Measurements from ENCODE around the gene TMEM131.

Gene TMEM131

GRCh38 chr2:97747716-97748115, 248.0 kb downstream of the TMEM131 start:
- no peak overlapping the region for H3K4ac ChIP-seq (ENCODE audit: low read length)
- peaks cover 11 to 13% of the 10 kb centered on the region in 2 donors for H3K4me1 ChIP-seq (ENCODE audit: control insufficient read depth in 2 of 2, insufficient read depth in 1 of 2, low read depth in 1 of 2, low read length in 2 of 2)
- no peak overlapping the region for H3K14ac ChIP-seq (ENCODE audit: low read length)
- no peak overlapping the region for H2BK15ac ChIP-seq (ENCODE audit: low read length)
- no peaks in the 10 kb centered on the region for H3K79me1 ChIP-seq (ENCODE audit: low read depth, low read length)
- no peak overlapping the region for H3K23ac ChIP-seq (ENCODE audit: low read depth, low read length, poor library complexity)
- H2BK120ac ChIP-seq (ENCODE audit: low read depth, low read length), result no peak overlapping the region
- H3K36me3 ChIP-seq (replicated peaks in 1 of 2; ENCODE audit: control insufficient read depth in 2 of 2, insufficient read depth in 2 of 2, low read length in 2 of 2), result peaks cover 0 to 5% of the 10 kb centered on the region in 2 donors
- H3K9me3 ChIP-seq (replicated peaks in 1 of 2; ENCODE audit: control insufficient read depth in 2 of 2, insufficient read depth in 1 of 2, low read depth in 1 of 2, low read length in 2 of 2), result no peaks in the 10 kb centered on the region
- no peak overlapping the region for H3K4me3 ChIP-seq (ENCODE audit: low read length in 2 of 2)
- H3K9ac ChIP-seq (ENCODE audit: low read depth, low read length, poor library complexity), result no peak overlapping the region
- no peak for DNase-seq (ENCODE audit: low spot score)
- H4K8ac ChIP-seq (ENCODE audit: low read depth, low read length), result no peak overlapping the region
- no peaks in the 10 kb centered on the region for H3K27me3 ChIP-seq (ENCODE audit: control insufficient read depth in 3 of 3, insufficient read depth in 3 of 3, low read depth in 1 of 3, low read length in 3 of 3)
- no peak overlapping the region for H3K18ac ChIP-seq (ENCODE audit: low read length)
- no peak overlapping the region for H3K27ac ChIP-seq (replicated peaks; ENCODE audit: low read length)
- no CpG with 5 or more reads among the region's 4 CpGs for WGBS, 2 donors (ENCODE audit: extremely low coverage in 2 of 2, insufficient read length in 2 of 2, insufficient replicate concordance in 1 of 2)
- H3K4me2 ChIP-seq (ENCODE audit: insufficient read depth, low read length, poor library complexity, severe bottlenecking), result no peak overlapping the region
- H2AK5ac ChIP-seq (ENCODE audit: low read depth, low read length), result no peak overlapping the region
- no peak overlapping the region for H2AFZ ChIP-seq (ENCODE audit: low read length)
- no peak overlapping the region for H2BK12ac ChIP-seq (ENCODE audit: low read length)
- H2BK5ac ChIP-seq (ENCODE audit: low read length), result no peak overlapping the region
- no peak overlapping the region for H4K91ac ChIP-seq (ENCODE audit: low read depth, low read length, poor library complexity)

DNA sequence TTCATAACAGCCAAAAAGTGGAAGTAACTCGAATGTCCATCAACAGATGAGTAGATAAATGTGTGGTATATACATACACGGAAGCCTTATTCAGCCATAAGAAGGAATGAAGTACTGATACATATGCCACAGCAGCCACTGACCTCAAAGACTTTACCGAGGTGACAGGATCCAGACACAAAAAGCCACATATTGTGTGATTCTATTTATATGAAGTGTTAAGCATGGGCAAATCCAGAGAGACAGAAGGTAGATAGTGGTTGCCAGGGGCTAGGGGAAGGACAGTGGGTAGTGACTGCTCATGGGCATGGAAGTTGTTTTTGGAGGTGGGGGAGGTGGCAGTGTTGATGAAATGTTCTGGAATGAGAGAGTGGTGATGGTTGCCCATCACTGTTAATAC, 248.5 kb downstream of the TMEM131 start:
- H3K36me3 ChIP-seq (replicated peaks in 1 of 2; ENCODE audit: control insufficient read depth in 2 of 2, insufficient read depth in 2 of 2, low read length in 2 of 2), result peaks cover 0 to 5% of the 10 kb centered on the region in 2 donors
- no peak overlapping the region for H3K9ac ChIP-seq (ENCODE audit: low read depth, low read length, poor library complexity)
- no peak overlapping the region for H2BK15ac ChIP-seq (ENCODE audit: low read length)
- H3K23ac ChIP-seq (ENCODE audit: low read depth, low read length, poor library complexity), result no peak overlapping the region
- H2BK5ac ChIP-seq (ENCODE audit: low read length), result no peak overlapping the region
- no peak overlapping the region for H3K4me2 ChIP-seq (ENCODE audit: insufficient read depth, low read length, poor library complexity, severe bottlenecking)
- H3K14ac ChIP-seq (ENCODE audit: low read length), result no peak overlapping the region
- H2BK12ac ChIP-seq (ENCODE audit: low read length), result no peak overlapping the region
- H3K4me1 ChIP-seq (ENCODE audit: control insufficient read depth in 2 of 2, insufficient read depth in 1 of 2, low read depth in 1 of 2, low read length in 2 of 2), result peaks cover 6 to 12% of the 10 kb centered on the region in 2 donors
- H3K18ac ChIP-seq (ENCODE audit: low read length), result no peak overlapping the region
- no peaks in the 10 kb centered on the region for H3K27me3 ChIP-seq (ENCODE audit: control insufficient read depth in 3 of 3, insufficient read depth in 3 of 3, low read depth in 1 of 3, low read length in 3 of 3)
- no peak overlapping the region for H3K4me3 ChIP-seq (ENCODE audit: low read length in 2 of 2)
- H2AFZ ChIP-seq (ENCODE audit: low read length), result no peak overlapping the region
- no peak overlapping the region for H2AK5ac ChIP-seq (ENCODE audit: low read depth, low read length)
- no peak overlapping the region for H4K91ac ChIP-seq (ENCODE audit: low read depth, low read length, poor library complexity)
- no peaks in the 10 kb centered on the region for H3K9me3 ChIP-seq (replicated peaks in 1 of 2; ENCODE audit: control insufficient read depth in 2 of 2, insufficient read depth in 1 of 2, low read depth in 1 of 2, low read length in 2 of 2)
- H3K79me1 ChIP-seq (ENCODE audit: low read depth, low read length), result no peaks in the 10 kb centered on the region
- H2BK120ac ChIP-seq (ENCODE audit: low read depth, low read length), result no peak overlapping the region
- H3K4ac ChIP-seq (ENCODE audit: low read length), result no peak overlapping the region
- no peak overlapping the region for H4K8ac ChIP-seq (ENCODE audit: low read depth, low read length)
- H3K27ac ChIP-seq (replicated peaks; ENCODE audit: low read length), result no peak overlapping the region
- DNase-seq (ENCODE audit: low spot score), result no peak
- no CpG with 5 or more reads among the region's 3 CpGs for whole genome bisulfite sequencing, 2 donors (ENCODE audit: extremely low coverage in 2 of 2, insufficient read length in 2 of 2, insufficient replicate concordance in 1 of 2)

DNA sequence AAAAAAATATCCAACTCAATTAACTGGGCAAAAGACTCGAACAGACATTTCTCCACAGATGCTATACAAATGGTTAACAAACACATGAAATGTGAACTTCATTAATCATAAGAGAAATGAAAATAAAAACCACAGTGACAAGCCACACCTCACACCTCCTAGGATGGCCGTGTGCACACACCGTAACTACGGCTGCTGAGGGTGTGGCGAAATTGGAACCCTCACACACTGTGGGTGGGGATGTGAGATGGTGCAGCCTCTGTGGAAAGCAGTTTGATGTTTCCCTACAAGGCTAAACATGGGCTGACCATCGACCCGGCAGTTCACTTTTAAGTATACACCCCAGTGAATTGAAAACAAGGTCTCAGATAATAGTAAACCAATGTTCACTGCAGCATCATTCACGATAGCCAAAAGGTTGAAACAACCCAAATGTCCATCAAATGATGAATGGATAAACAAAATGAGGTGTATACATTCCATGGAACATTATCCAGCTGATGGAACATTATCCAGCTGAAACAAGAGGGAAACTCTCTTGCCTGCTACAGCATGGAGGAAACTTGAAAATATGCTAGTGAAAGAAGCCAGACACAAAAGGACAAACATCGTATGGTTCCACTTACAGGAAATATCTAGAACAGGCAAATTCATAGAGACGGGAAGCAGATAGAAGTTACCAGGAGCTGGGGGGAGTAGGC, 250.1 kb downstream of the TMEM131 start:
- no peak overlapping the region for H3K23ac ChIP-seq (ENCODE audit: low read depth, low read length, poor library complexity)
- no peaks in the 10 kb centered on the region for H3K9me3 ChIP-seq (replicated peaks in 1 of 2; ENCODE audit: control insufficient read depth in 2 of 2, insufficient read depth in 1 of 2, low read depth in 1 of 2, low read length in 2 of 2)
- no peak overlapping the region for H3K4me3 ChIP-seq (ENCODE audit: low read length in 2 of 2)
- H3K4me2 ChIP-seq (ENCODE audit: insufficient read depth, low read length, poor library complexity, severe bottlenecking), result no peak overlapping the region
- H3K14ac ChIP-seq (ENCODE audit: low read length), result no peak overlapping the region
- WGBS, 2 donors (ENCODE audit: extremely low coverage in 2 of 2, insufficient read length in 2 of 2, insufficient replicate concordance in 1 of 2), result no CpG with 5 or more reads among the region's 10 CpGs
- no peak overlapping the region for H3K18ac ChIP-seq (ENCODE audit: low read length)
- H3K79me1 ChIP-seq (ENCODE audit: low read depth, low read length), result no peaks in the 10 kb centered on the region
- peaks cover 0 to 5% of the 10 kb centered on the region in 2 donors for H3K36me3 ChIP-seq (replicated peaks in 1 of 2; ENCODE audit: control insufficient read depth in 2 of 2, insufficient read depth in 2 of 2, low read length in 2 of 2)
- H3K27me3 ChIP-seq (ENCODE audit: control insufficient read depth in 3 of 3, insufficient read depth in 3 of 3, low read depth in 1 of 3, low read length in 3 of 3), result no peaks in the 10 kb centered on the region
- H4K91ac ChIP-seq (ENCODE audit: low read depth, low read length, poor library complexity), result no peak overlapping the region
- peaks cover 0 to 5% of the 10 kb centered on the region in 2 donors for H3K4me1 ChIP-seq (ENCODE audit: control insufficient read depth in 2 of 2, insufficient read depth in 1 of 2, low read depth in 1 of 2, low read length in 2 of 2)
- H2AK5ac ChIP-seq (ENCODE audit: low read depth, low read length), result no peak overlapping the region
- H3K9ac ChIP-seq (ENCODE audit: low read depth, low read length, poor library complexity), result no peak overlapping the region
- no peak overlapping the region for H2BK5ac ChIP-seq (ENCODE audit: low read length)
- H3K27ac ChIP-seq (replicated peaks; ENCODE audit: low read length), result no peak overlapping the region
- H2BK15ac ChIP-seq (ENCODE audit: low read length), result no peak overlapping the region
- H3K4ac ChIP-seq (ENCODE audit: low read length), result no peak overlapping the region
- no peak overlapping the region for H2AFZ ChIP-seq (ENCODE audit: low read length)
- DNase-seq (ENCODE audit: low spot score), result no peak
- H2BK120ac ChIP-seq (ENCODE audit: low read depth, low read length), result no peak overlapping the region
- no peak overlapping the region for H2BK12ac ChIP-seq (ENCODE audit: low read length)
- no peak overlapping the region for H4K8ac ChIP-seq (ENCODE audit: low read depth, low read length)

GRCh38 chr2:97743913-97744312, 251.8 kb downstream of the TMEM131 start:
- Histone ChIP-seq H4K8ac (ENCODE audit: low read depth, low read length) (no peak overlapping the region), H3K14ac (ENCODE audit: low read length) (no peak overlapping the region), H3K9me3 (replicated peaks in 1 of 2; ENCODE audit: control insufficient read depth in 2 of 2, insufficient read depth in 1 of 2, low read depth in 1 of 2, low read length in 2 of 2) (no peaks in the 10 kb centered on the region), H3K4me1 (ENCODE audit: control insufficient read depth in 2 of 2, insufficient read depth in 1 of 2, low read depth in 1 of 2, low read length in 2 of 2) (no peaks in the 10 kb centered on the region), H3K18ac (ENCODE audit: low read length) (no peak overlapping the region), H2BK5ac (ENCODE audit: low read length) (no peak overlapping the region), H3K27me3 (ENCODE audit: control insufficient read depth in 3 of 3, insufficient read depth in 3 of 3, low read depth in 1 of 3, low read length in 3 of 3) (no peaks in the 10 kb centered on the region), H2BK12ac (ENCODE audit: low read length) (no peak overlapping the region), H4K91ac (ENCODE audit: low read depth, low read length, poor library complexity) (no peak overlapping the region), H2BK120ac (ENCODE audit: low read depth, low read length) (no peak overlapping the region), H3K23ac (ENCODE audit: low read depth, low read length, poor library complexity) (no peak overlapping the region), H3K79me1 (ENCODE audit: low read depth, low read length) (no peaks in the 10 kb centered on the region), H3K4me2 (ENCODE audit: insufficient read depth, low read length, poor library complexity, severe bottlenecking) (no peak overlapping the region), H2AK5ac (ENCODE audit: low read depth, low read length) (no peak overlapping the region), H3K27ac (replicated peaks; ENCODE audit: low read length) (no peak overlapping the region), H2AFZ (ENCODE audit: low read length) (no peak overlapping the region), H3K36me3 (replicated peaks in 1 of 2; ENCODE audit: control insufficient read depth in 2 of 2, insufficient read depth in 2 of 2, low read length in 2 of 2) (peaks cover 0 to 5% of the 10 kb centered on the region in 2 donors), H3K9ac (ENCODE audit: low read depth, low read length, poor library complexity) (no peak overlapping the region), H3K4me3 (ENCODE audit: low read length in 2 of 2) (no peak overlapping the region), H2BK15ac (ENCODE audit: low read length) (no peak overlapping the region), H3K4ac (ENCODE audit: low read length) (no peak overlapping the region)
- no CpG with 5 or more reads among the region's 6 CpGs for WGBS, 2 donors (ENCODE audit: extremely low coverage in 2 of 2, insufficient read length in 2 of 2, insufficient replicate concordance in 1 of 2)
- no peak for DNase-seq (ENCODE audit: low spot score)

Measured in neuronal stem cell (in vitro differentiated cells).